Mononuclear cell (primary cell): Measurements from ENCODE around the gene QARS1. TPM values are rescaled to one million over a fixed set of nuclear protein-coding genes. Genes with fewer than 3 reads are reported as not detected.

ENCODE experiments used
- total RNA-seq: library from RNA; depleted of rRNA; stranded (reverse); fragments of >200 nt; gene quantifications from one replicate; pipeline ENCODE4 v1.2.3, GENCODE V29; 2012

Gene QARS1
- total RNA-seq, 1 donor: 262 TPM

Other genes with a start within 250 kb of the QARS1 start
- 2.2 TPM for gene SLC25A20, start 205.9 kb downstream of the QARS1 start, total RNA-seq
- 120 TPM for gene ARIH2, start 185.9 kb downstream of the QARS1 start, total RNA-seq
- 18.6 TPM for gene P4HTM, start 114.5 kb downstream of the QARS1 start, total RNA-seq
- gene WDR6, start 97.4 kb downstream of the QARS1 start, total RNA-seq: 31.9 TPM
- 16.3 TPM for gene DALRD3, start 86.2 kb downstream of the QARS1 start, total RNA-seq
- 27.9 TPM for gene NDUFAF3, start 82.6 kb downstream of the QARS1 start, total RNA-seq
- 81.5 TPM for gene IMPDH2, start 75.4 kb downstream of the QARS1 start, total RNA-seq
- gene QRICH1, start 10.7 kb downstream of the QARS1 start, total RNA-seq: 143 TPM
- 21.5 TPM for gene USP19, start 16.1 kb upstream of the QARS1 start, total RNA-seq
- 3.1 TPM for gene LAMB2, start 28.3 kb upstream of the QARS1 start, total RNA-seq
- 15.4 TPM for gene CCDC71, start 61.6 kb upstream of the QARS1 start, total RNA-seq
- 2.7 TPM for gene KLHDC8B, start 66.8 kb upstream of the QARS1 start, total RNA-seq
- 5.0 TPM for gene C3orf62, start 172.5 kb upstream of the QARS1 start, total RNA-seq
- 65.2 TPM for gene USP4, start 235.3 kb upstream of the QARS1 start, total RNA-seq